HG03066 (cell line): Measurements from ENCODE around the gene KCNQ5.
A peak's percentile ranks its signal among the peaks of the same experiment; 100 is the strongest.

Experiments
- ATAC-seq: cut with Tn5 transposase; IDR thresholded peaks from one replicate; pipeline ENCODE4 v1.9.1; 2021; ENCODE audit warnings: low read depth; ENCODE audit not compliant: unreplicated experiment

KCNQ5 gene

GRCh38 chr6:73078908-73079610 is 457.2 kb downstream of the KCNQ5 start:
- ATAC-seq: no peak

GRCh38 chr6:73079611-73079955 is 457.7 kb downstream of the KCNQ5 start:
- ATAC-seq: no peak

GRCh38 chr6:73079978-73080377 is 458.1 kb downstream of the KCNQ5 start:
- ATAC-seq: peak; percentile 71

DNA sequence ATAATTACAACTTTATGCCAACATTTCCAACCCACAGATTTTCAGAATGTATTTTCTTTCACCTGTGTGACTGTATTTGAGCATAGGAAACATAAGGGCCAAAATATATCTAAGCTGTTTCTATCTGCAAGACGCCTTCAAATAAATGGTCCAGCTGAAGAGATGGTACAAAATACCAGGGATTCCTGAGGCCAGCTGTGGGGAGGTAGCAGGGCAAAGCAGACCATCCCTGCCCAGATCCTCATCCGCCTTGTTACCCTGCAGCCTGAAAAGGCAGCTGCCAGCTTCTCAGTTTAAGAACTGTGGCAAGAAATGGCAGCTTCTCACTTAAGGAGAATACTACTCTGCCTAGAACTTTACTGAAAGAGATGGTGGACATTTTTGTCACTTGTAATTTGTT is 460.1 kb downstream of the KCNQ5 start:
- no peak for ATAC-seq

DNA sequence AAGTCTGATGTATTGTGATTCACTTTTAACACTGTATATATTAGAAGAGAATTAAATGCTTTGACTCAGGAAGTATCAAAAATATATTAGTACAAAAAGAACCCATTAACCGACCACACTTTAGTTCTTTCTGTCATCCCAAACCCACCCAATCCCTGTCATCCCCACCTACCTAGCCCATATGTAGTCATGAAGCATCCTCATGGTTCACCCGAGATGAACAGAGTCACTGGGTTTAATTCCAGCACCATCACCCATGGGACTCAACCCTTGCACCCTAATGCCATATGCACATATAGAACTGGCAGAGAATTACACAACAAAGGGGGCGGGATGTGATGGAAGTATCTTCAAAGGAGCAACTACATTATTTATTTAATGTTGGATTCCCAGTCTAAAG is 462.0 kb downstream of the KCNQ5 start:
- no peak for ATAC-seq

DNA sequence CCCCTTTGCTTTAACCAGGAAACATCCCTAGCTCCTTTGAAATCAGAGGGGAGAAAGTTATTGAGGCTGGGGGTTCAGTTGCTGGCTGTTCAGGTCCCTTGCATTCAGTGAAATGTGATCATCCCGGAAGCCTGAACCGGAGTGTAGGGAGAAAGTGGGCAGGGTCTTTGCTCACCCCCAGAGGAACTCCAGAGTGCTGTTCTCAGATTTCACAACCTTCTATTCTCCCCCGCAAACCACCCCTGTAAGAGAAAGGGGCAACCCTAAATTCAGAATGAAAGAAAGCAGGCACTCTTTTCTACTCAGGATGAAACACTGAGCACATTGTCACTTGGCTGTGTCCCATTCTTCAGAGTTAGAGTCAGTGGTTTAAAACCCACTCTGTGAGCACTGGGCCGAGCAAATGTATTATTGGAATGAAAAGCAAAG is 463.6 kb downstream of the KCNQ5 start:
- no peak for ATAC-seq

- ATAC-seq: no peak
Observed at GRCh38 chr6:73086726-73087125, 464.9 kb downstream of the KCNQ5 start.

GRCh38 chr6:73088138-73088813 is 466.4 kb downstream of the KCNQ5 start:
- ATAC-seq: peak; percentile 76

DNA sequence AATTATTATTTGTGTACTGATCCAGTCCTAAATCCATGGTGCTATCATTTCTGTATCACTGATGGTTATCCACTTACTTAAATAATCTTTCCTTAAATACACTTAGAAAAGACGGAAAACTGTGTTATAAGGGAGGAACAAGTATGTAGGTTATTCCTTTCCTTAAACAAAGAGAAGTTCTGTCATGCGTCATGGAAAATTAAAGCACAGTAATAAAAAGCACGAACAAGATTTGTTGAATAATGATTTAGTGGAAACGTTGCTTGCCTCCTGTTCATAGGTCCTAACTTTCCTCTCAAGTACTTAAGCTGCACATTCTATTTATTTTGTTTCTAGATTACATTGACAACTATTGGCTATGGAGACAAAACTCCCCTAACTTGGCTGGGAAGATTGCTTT is 483.1 kb downstream of the KCNQ5 start:
- no peak for ATAC-seq

- no peak for ATAC-seq
Observed at GRCh38 chr6:73107016-73107415, 485.2 kb downstream of the KCNQ5 start.

DNA sequence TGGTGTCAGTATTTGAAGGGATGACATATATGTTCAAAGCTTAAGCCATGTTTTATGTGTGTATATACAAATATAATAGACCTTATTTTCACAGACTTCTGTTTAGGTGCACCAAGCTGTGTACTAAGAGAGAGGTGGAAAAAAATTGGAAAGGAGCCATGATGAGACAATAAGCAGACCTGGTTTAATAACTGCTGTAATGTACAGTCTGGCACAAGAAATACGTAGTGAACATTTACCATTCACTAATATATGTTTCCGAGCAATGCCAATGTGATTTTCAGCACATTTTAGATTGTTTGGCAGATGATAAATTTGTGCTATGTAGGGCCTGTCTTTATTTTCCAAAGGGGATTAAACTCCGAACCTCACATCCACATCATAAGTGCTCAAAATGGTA is 487.1 kb downstream of the KCNQ5 start:
- ATAC-seq: no peak

- no peak for ATAC-seq
Observed at GRCh38 chr6:73109659-73110058, 487.8 kb downstream of the KCNQ5 start.

DNA sequence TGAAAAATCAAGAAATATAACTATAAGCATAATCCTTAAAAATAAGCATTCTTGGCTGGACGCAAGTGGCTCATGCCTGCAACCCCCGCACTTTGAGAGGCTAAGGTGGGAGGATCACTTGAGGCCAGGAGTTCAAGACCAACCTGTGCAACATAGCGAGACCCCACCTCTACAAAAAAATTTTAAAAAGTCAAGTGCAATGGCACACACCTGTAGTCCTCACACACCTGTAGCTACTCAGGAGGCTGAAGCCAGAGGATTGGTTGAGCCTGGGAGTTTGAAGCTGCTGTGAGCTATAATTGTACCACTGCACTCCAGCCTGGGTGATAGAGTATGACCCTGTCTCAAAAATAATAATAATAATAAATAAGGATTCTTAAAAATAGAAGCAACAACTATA is 494.5 kb downstream of the KCNQ5 start:
- ATAC-seq: no peak

GRCh38 chr6:73121421-73121993 is 499.6 kb downstream of the KCNQ5 start:
- ATAC-seq: no peak

GRCh38 chr6:73123632-73124329 is 501.9 kb downstream of the KCNQ5 start:
- ATAC-seq: peak; percentile 78

DNA sequence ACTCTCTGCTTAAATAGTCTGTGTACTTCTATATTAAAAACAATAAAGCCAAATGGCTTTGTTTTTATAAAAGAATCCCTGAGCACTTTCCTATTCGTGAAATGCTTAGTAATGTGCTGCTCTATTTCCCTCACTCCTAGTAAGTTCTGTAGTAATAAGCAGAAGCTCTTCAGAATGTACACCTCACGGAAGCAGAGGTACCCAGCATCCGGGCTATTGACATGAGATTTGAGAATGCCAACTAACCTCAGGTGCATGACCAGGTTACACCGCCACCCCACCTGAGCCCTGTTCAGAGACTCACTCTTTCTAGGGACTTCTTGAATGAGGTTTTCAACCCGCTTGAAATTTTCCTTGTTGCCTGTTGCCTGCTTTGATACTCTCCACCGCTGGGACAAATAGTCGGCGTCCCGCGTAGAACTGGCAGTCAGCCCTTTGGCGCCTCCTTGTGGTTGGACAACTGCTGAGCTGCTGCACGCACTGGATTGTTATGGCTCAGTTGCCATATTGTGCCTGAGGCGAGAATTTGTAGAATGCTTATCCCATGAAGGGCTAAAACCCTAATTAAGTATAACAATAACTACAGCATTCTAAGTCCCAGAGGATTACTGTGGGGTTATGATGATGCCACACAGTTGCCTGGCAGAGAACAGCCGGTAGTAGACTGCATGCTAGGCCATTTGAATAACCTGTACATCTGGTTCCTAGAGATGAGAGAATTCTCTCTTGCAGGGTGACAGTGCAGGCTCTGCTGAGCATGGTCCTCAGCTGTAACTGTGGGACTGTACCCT is 508.0 kb downstream of the KCNQ5 start:
- peak; percentile 87 for ATAC-seq

GRCh38 chr6:73131706-73132105 is 509.8 kb downstream of the KCNQ5 start:
- ATAC-seq: no peak

- ATAC-seq: no peak
Observed at GRCh38 chr6:73134588-73134987, 512.7 kb downstream of the KCNQ5 start.

DNA sequence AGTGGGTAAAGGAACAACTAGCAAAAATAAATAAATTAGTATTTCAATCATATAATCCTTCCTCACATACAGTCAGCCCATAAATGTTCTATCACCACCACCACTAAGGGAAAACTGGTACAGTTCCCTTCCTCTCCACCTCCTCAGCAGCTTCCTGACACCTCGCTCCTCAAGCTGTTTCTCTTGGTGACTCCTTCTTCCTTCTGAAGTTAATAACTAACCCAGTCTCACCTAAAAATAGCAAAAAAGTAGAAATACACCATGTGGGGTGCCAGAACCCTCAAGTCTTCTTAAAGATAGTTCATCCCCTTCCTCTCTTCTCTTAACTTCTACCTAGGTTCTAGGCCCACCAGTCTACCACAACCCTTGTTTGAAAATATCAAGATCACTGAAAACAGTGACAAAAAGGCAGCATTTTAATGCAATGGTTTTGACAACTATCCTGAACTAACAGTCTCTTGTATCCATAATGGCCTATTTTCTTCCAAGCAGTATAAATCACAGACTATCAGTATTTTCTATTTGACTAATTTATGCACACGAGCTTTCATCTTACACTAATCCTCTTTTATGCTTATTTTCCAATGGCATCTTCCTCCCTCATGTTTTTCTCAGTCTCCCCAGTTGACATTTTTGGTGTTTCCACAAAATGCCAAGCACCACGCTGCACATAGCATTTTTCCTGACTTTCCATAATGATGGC is 518.0 kb downstream of the KCNQ5 start:
- peak; percentile 72 for ATAC-seq

- ATAC-seq: no peak
Observed at GRCh38 chr6:73143551-73143950, 521.7 kb downstream of the KCNQ5 start.
